Camera-type eye (tissue), 1 donor: ENCODE results near the gene WDR36. TPM values are rescaled to one million over a fixed set of nuclear protein-coding genes. Genes with fewer than 3 reads are reported as not detected.

Experiments
- total RNA-seq: library from RNA; depleted of rRNA; stranded (reverse); fragments of >200 nt; gene quantifications from one replicate; pipeline ENCODE4 v1.2.3, GENCODE V29; 2014

The WDR36 gene
- 48.0 TPM for total RNA-seq

GRCh38 chr5:111092062-111092853 is at the start of gene WDR36:
TSS of gene WDR36 (plus strand) at chr5:111092348. CDS start at chr5:111092457, 109 bp downstream.

GRCh38 chr5:111071413-111071812 is 20.7 kb upstream of the WDR36 start, which contains the start of gene TSLP:
TSS of gene TSLP (plus strand) at chr5:111071713. CDS start at chr5:111071891, 178 bp downstream.

Other genes with a start within 250 kb of the WDR36 start
- not detected for gene TSLP, start 20.6 kb upstream of the WDR36 start, total RNA-seq
- gene CAMK4, start 132.0 kb downstream of the WDR36 start, total RNA-seq: 28.8 TPM